Prostate gland (tissue), 2 donors: ENCODE results near the gene PRKAR1B. TPM values are rescaled to one million over a fixed set of nuclear protein-coding genes. Genes with fewer than 3 reads are reported as not detected.

ENCODE experiments used
- DNase-seq: peaks from one replicate; pipeline ENCODE4 v3.0.0-alpha.2; 2019; ENCODE audit warnings: low spot score
- H3K27ac ChIP-seq, 2 donors: fragments of 200-600 bp; sonication (generic); 2 replicates each; pipeline ENCODE4 v1.5.1; 2017 to 2019
- H3K27me3 ChIP-seq: fragments of 200-600 bp; sonication (generic); replicated peaks from 2 replicates; pipeline ENCODE4 v1.5.1; 2019; ENCODE audit not compliant: insufficient read depth
- H3K36me3 ChIP-seq, 2 donors: fragments of 200-600 bp; sonication (generic); 1 replicate in 1 of 2; 2 replicates in 1 of 2; pipeline versions ENCODE4 v1.5.1 to v1.8.1; 2017 to 2019
- H3K4me1 ChIP-seq: fragments of 200-600 bp; sonication (generic); replicated peaks from 2 replicates; pipeline ENCODE4 v1.5.1; 2019
- H3K4me3 ChIP-seq, 2 donors: fragments of 200-600 bp; sonication (generic); 2 replicates each; pipeline ENCODE4 v1.5.1; 2017 to 2019
- H3K9me3 ChIP-seq: fragments of 200-600 bp; sonication (generic); 2 replicates; pipeline ENCODE4 v1.5.1; 2017
- POLR2A ChIP-seq: fragments of 450-650 bp; IDR thresholded peaks from one replicate; pipeline ENCODE4 v1.6.1; 2016; ENCODE audit warnings: antibody characterized with exemption, mild to moderate bottlenecking
- POLR2AphosphoS5 ChIP-seq: sonication (generic); formaldehyde crosslinking; IDR thresholded peaks from one replicate; pipeline ENCODE4 v1.6.1; 2017; ENCODE audit warnings: antibody characterized with exemption
- WGBS: methylation state at CpG from one replicate; pipeline ENCODE4 v1.1.5; 2018; 5-methylcytosine and 5-hydroxymethylcytosine counted together
- intact Hi-C: fragments of 100-400 bp; cut with DNase I; formaldehyde crosslinking; loops from one replicate; pipeline ENCODE4 v1.14.2; 2022
- total RNA-seq, 2 donors: library from RNA; depleted of rRNA; stranded (reverse); fragments of >200 nt; gene quantifications; one replicate each; pipeline ENCODE4 v1.1.0, GENCODE V29; 2016
- TF ChIP-seq, protein P1 (sequence below), 4 experiments: fragments of 200-600 bp in 2 of 4; fragments of 450-650 bp in 2 of 4; sonication (generic) in 2 of 4; IDR thresholded peaks; 1 replicate in 3 of 4; 2 replicates in 1 of 4; pipeline ENCODE4 v1.5.1; 2016 to 2019; ENCODE audit warnings: antibody characterized with exemption in 4 of 4, mild to moderate bottlenecking in 2 of 4, moderate library complexity in 2 of 4

Gene PRKAR1B
- total RNA-seq, 2 donors from 2014 or later, result 20.2 to 44.8 TPM

GRCh38 chr7:600149-601035, 126.7 kb downstream of the PRKAR1B start:
- Histone ChIP-seq H3K4me3 (no peak overlapping the region), H3K9me3 (no peaks in the 10 kb centered on the region), H3K4me1 (no peaks in the 10 kb centered on the region), H3K27ac (no peak overlapping the region), H3K36me3 (no peaks in the 10 kb centered on the region), H3K27me3 (no peaks in the 10 kb centered on the region)
- WGBS, result 91% methylated on average over 33 of the region's 33 CpGs
- TF ChIP-seq POLR2A, result no peak
- TF ChIP-seq POLR2AphosphoS5, result no peak
- TF ChIP-seq, protein P1, sequence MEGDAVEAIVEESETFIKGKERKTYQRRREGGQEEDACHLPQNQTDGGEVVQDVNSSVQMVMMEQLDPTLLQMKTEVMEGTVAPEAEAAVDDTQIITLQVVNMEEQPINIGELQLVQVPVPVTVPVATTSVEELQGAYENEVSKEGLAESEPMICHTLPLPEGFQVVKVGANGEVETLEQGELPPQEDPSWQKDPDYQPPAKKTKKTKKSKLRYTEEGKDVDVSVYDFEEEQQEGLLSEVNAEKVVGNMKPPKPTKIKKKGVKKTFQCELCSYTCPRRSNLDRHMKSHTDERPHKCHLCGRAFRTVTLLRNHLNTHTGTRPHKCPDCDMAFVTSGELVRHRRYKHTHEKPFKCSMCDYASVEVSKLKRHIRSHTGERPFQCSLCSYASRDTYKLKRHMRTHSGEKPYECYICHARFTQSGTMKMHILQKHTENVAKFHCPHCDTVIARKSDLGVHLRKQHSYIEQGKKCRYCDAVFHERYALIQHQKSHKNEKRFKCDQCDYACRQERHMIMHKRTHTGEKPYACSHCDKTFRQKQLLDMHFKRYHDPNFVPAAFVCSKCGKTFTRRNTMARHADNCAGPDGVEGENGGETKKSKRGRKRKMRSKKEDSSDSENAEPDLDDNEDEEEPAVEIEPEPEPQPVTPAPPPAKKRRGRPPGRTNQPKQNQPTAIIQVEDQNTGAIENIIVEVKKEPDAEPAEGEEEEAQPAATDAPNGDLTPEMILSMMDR (IDR thresholded peaks at IDR 0.05), result no peak
- no peak for DNase-seq
- intact Hi-C loops, result no loop called here

DNA sequence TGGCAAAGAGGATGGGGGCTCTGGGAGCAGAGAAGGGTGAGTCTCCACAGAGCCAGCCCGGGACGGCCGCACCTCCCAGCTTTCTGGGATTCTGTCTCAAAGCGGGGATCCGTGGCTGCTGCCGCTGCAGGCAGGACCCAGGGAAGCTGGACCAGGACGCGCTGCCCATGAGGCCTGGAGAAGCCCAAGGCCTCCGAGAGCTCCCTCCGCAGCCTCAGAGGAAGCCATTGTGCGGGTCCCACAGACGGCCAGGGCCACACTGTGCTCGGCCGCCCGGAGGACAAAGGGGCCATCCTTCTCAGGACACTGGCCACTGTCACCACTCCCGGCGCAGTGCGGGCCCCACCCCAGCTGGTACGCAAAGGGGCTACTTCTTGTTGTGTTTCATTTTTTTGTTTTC, 128.2 kb downstream of the PRKAR1B start:
- no peaks in the 10 kb centered on the region for H3K27me3 ChIP-seq

GRCh38 chr7:597348-598178, 129.5 kb downstream of the PRKAR1B start:
- H3K27me3 ChIP-seq, result no peaks in the 10 kb centered on the region
- WGBS, result 87% methylated on average over 35 of the region's 35 CpGs
- TF ChIP-seq, protein P1 (IDR thresholded peaks at IDR 0.05), result no peak
- TF ChIP-seq POLR2A (no peak), POLR2AphosphoS5 (no peak)
- H3K36me3 ChIP-seq, result no peaks in the 10 kb centered on the region
- no peaks in the 10 kb centered on the region for H3K4me1 ChIP-seq
- no peaks in the 10 kb centered on the region for H3K9me3 ChIP-seq
- H3K27ac ChIP-seq, result no peak overlapping the region
- intact Hi-C loops, result no loop called here
- DNase-seq, result no peak
- H3K4me3 ChIP-seq, result no peak overlapping the region

More for the DNA sequence above, 128.2 kb downstream of the PRKAR1B start:
- intact Hi-C loops, result no loop called here
- no peak for DNase-seq
- Histone ChIP-seq H3K9me3 (no peaks in the 10 kb centered on the region), H3K27ac (no peak overlapping the region), H3K36me3 (no peaks in the 10 kb centered on the region), H3K4me1 (no peaks in the 10 kb centered on the region), H3K4me3 (no peak overlapping the region)
- 94% methylated on average over 19 of the region's 19 CpGs for WGBS
- no peak for TF ChIP-seq POLR2A
- TF ChIP-seq, protein P1 (IDR thresholded peaks at IDR 0.05), result no peak
- no peak for TF ChIP-seq POLR2AphosphoS5

- Histone ChIP-seq H3K4me3 (no peak overlapping the region), H3K4me1 (no peaks in the 10 kb centered on the region), H3K36me3 (no peaks in the 10 kb centered on the region), H3K27me3 (no peaks in the 10 kb centered on the region), H3K27ac (no peak overlapping the region), H3K9me3 (no peaks in the 10 kb centered on the region)
- DNase-seq, result no peak
- 96% methylated on average over 9 of the region's 17 CpGs for WGBS
- TF ChIP-seq, protein P1 (IDR thresholded peaks at IDR 0.05), result no peak
- TF ChIP-seq POLR2A (no peak), POLR2AphosphoS5 (no peak)
- intact Hi-C loops, result no loop called here
Observed at GRCh38 chr7:596819-597182, 130.3 kb downstream of the PRKAR1B start.
